K562 (cell line): ENCODE results near the gene NCL. TPM values are rescaled to one million over a fixed set of nuclear protein-coding genes. Genes with fewer than 3 reads are reported as not detected.

ENCODE experiments used
- CBFA2T3 ChIP-seq: fragments of 450-650 bp; IDR thresholded peaks from 2 replicates; pipeline ENCODE4 v1.6.1; 2017
- GABPB1 ChIP-seq: sonication (generic); formaldehyde crosslinking; IDR thresholded peaks from 2 replicates; pipeline ENCODE4 v1.8.0; 2022; ENCODE audit warnings: mild to moderate bottlenecking, missing genetic modification reagents
- SNIP1 ChIP-seq: fragments of 450-650 bp; IDR thresholded peaks from 2 replicates; pipeline ENCODE4 v1.7.1; 2017; ENCODE audit warnings: low read depth, mild to moderate bottlenecking
- SOX6 ChIP-seq: fragments of 450-650 bp; IDR thresholded peaks from 2 replicates; pipeline ENCODE4 v1.6.1; 2014; ENCODE audit warnings: mild to moderate bottlenecking
- SRSF1 ChIP-seq: fragments of 200-400 bp; formaldehyde crosslinking; IDR thresholded peaks from 2 replicates; pipeline ENCODE4 v1.6.1; 2017; ENCODE audit warnings: mild to moderate bottlenecking, low read depth, low read length, moderate library complexity
- STAG1 ChIP-seq: sonication (generic); formaldehyde crosslinking; IDR thresholded peaks from 2 replicates; pipeline ENCODE4 v1.5.0; 2020; ENCODE audit warnings: missing genetic modification reagents, borderline replicate concordance
- SUPT5H ChIP-seq: fragments of 450-650 bp; IDR thresholded peaks from 2 replicates; pipeline ENCODE4 v1.6.1; 2016
- YY1 ChIP-seq, 3 experiments: IDR thresholded peaks; 2 replicates each; pipeline ENCODE4 v1.6.1; 2011; ENCODE audit warnings: low read length in 2 of 3, mild to moderate bottlenecking in 2 of 3, moderate library complexity in 2 of 3, borderline replicate concordance in 1 of 3, control low read depth in 1 of 3, low read depth in 1 of 3; ENCODE audit not compliant: insufficient read depth in 3 of 3, insufficient replicate concordance in 2 of 3, control insufficient read depth in 1 of 3, insufficient read length in 1 of 3; ENCODE audit errors: extremely low read depth in 1 of 3
- polyA plus RNA-seq, 8 experiments: library from polyadenylated mRNA; depleted of rRNA in 4 of 8; stranded (reverse) in 5 of 8; unstranded in 3 of 8; fragments of >200 nt; fragmentation: Nextera tagmentation in 2 of 8; fragmentation: Illumina TruSeq in 1 of 8; extraction: Ambion mirVana in 2 of 8; extraction: Trizol in 1 of 8; gene quantifications; 2 replicates each; pipeline versions ENCODE4 v1.2.1 to v1.2.3, GENCODE V29; 2011 to 2014; ENCODE audit warnings: inconsistent platforms in 1 of 8, missing spikeins in 1 of 8
- total RNA-seq, 7 experiments: library from RNA; depleted of rRNA in 6 of 7; stranded (reverse); fragments of >200 nt in 6 of 7; fragmentation: Illumina TruSeq in 2 of 7; extraction: Trizol in 2 of 7; gene quantifications; 2 replicates each; pipeline versions ENCODE4 v1.2.1 to v1.2.3, GENCODE V29; 2011 to 2021; ENCODE audit warnings: low replicate concordance in 1 of 7
- TF ChIP-seq, protein P1 (sequence below): sonication (generic); formaldehyde crosslinking; IDR thresholded peaks from 2 replicates; pipeline ENCODE4 v1.8.0; 2023; ENCODE audit warnings: mild to moderate bottlenecking, missing genetic modification reagents
- TF ChIP-seq, protein P2 (sequence below), 2 experiments: fragments of 450-650 bp in 1 of 2; sonication (generic) in 1 of 2; formaldehyde crosslinking; conservative IDR thresholded peaks; 2 replicates each; pipeline versions ENCODE4 v1.4.0 to v1.8.1; 2020 to 2022; ENCODE audit warnings: mild to moderate bottlenecking in 1 of 2, missing genetic modification reagents in 1 of 2
- TF ChIP-seq, protein P3 (sequence below), 2 experiments: fragments of 450-650 bp in 1 of 2; sonication (generic) in 1 of 2; formaldehyde crosslinking in 1 of 2; IDR thresholded peaks; 2 replicates each; pipeline versions ENCODE4 v1.7.1 to v1.9.0; 2016 to 2022; ENCODE audit warnings: inconsistent platforms in 1 of 2, mild to moderate bottlenecking in 1 of 2, missing genetic modification reagents in 1 of 2

Gene NCL
- total and polyA plus RNA-seq, 9 of the 15 experiments (the other 6 are each of a cell fraction or from before 2014, with no cell fraction given), result 80.9 to 732 (median 361) TPM

DNA sequence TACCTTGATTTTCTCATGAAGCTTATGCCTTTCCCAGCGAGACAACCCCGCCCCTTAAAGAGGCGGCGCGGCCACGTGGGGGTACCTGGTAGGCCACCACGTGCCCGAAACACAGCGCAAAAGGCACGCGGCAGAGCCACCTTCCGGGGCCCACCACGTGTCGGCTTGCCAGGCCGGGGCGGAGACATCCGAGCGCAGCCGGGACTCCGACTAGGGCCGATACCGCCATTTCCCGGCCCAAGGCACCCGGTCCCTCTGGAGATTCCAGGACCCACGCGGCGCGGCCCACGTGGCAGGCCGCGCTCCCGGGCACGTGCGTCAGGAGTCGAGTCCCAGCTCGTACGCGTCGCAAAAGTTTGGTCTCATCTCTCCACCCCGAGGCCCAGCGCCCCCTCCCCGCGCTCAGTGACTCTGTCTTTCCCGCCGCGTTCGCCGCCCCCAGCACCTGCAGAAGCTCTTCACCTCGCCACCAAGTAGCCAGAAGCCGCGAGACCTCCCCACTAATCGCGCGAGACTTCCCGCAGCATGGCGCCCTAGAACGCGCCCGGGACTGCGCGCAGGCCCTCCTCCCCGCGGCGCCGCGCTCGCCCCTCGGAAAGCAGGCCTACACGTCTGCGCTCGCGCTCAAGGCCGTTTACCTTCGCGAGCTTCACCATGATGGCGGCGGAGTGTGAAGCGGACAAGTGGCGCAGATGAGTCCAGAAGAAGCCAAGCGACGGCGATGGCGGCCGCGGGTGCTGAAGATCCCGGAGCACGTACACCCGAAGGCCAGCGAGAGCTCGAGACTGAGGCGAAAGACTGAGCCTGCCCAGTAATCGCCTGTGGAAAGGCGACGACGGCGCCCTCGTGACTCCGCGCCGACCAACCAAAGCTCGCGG is at the start of gene NCL (continued):
- TF ChIP-seq SOX6 (0 out of 2 replicates have a peak, but pooled peaks have one; percentile 24), SRSF1 (no peak), SUPT5H (peak; percentile 99), YY1 (IDR thresholded peaks at IDR 0.05; ENCODE audit: borderline replicate concordance in 1 of 3, control insufficient read depth in 1 of 3, extremely low read depth in 1 of 3, insufficient read depth in 3 of 3, insufficient read length in 1 of 3, insufficient replicate concordance in 2 of 3, low read depth in 1 of 3, low read length in 2 of 3) (peak; percentile 56 to 90 (median 86)), CBFA2T3 (no peak), STAG1 (CRISPR knock-in tag) (peak; percentile 42; the same call in 1 of the 2 replicates), GABPB1 (CRISPR knock-in tag) (peak; percentile 67; the same call in 1 of the 2 replicates), SNIP1 (peak; percentile 56; the same call in 1 of the 2 replicates)
- TF ChIP-seq, protein P1, sequence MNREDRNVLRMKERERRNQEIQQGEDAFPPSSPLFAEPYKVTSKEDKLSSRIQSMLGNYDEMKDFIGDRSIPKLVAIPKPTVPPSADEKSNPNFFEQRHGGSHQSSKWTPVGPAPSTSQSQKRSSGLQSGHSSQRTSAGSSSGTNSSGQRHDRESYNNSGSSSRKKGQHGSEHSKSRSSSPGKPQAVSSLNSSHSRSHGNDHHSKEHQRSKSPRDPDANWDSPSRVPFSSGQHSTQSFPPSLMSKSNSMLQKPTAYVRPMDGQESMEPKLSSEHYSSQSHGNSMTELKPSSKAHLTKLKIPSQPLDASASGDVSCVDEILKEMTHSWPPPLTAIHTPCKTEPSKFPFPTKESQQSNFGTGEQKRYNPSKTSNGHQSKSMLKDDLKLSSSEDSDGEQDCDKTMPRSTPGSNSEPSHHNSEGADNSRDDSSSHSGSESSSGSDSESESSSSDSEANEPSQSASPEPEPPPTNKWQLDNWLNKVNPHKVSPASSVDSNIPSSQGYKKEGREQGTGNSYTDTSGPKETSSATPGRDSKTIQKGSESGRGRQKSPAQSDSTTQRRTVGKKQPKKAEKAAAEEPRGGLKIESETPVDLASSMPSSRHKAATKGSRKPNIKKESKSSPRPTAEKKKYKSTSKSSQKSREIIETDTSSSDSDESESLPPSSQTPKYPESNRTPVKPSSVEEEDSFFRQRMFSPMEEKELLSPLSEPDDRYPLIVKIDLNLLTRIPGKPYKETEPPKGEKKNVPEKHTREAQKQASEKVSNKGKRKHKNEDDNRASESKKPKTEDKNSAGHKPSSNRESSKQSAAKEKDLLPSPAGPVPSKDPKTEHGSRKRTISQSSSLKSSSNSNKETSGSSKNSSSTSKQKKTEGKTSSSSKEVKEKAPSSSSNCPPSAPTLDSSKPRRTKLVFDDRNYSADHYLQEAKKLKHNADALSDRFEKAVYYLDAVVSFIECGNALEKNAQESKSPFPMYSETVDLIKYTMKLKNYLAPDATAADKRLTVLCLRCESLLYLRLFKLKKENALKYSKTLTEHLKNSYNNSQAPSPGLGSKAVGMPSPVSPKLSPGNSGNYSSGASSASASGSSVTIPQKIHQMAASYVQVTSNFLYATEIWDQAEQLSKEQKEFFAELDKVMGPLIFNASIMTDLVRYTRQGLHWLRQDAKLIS (CRISPR knock-in tag), result peak; percentile 95
- TF ChIP-seq, protein P2, sequence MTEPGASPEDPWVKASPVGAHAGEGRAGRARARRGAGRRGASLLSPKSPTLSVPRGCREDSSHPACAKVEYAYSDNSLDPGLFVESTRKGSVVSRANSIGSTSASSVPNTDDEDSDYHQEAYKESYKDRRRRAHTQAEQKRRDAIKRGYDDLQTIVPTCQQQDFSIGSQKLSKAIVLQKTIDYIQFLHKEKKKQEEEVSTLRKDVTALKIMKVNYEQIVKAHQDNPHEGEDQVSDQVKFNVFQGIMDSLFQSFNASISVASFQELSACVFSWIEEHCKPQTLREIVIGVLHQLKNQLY (CRISPR knock-in tag; conservative IDR thresholded peaks at IDR 0.05), result no peak; a peak in 1 of 4 replicates
- TF ChIP-seq, protein P3, sequence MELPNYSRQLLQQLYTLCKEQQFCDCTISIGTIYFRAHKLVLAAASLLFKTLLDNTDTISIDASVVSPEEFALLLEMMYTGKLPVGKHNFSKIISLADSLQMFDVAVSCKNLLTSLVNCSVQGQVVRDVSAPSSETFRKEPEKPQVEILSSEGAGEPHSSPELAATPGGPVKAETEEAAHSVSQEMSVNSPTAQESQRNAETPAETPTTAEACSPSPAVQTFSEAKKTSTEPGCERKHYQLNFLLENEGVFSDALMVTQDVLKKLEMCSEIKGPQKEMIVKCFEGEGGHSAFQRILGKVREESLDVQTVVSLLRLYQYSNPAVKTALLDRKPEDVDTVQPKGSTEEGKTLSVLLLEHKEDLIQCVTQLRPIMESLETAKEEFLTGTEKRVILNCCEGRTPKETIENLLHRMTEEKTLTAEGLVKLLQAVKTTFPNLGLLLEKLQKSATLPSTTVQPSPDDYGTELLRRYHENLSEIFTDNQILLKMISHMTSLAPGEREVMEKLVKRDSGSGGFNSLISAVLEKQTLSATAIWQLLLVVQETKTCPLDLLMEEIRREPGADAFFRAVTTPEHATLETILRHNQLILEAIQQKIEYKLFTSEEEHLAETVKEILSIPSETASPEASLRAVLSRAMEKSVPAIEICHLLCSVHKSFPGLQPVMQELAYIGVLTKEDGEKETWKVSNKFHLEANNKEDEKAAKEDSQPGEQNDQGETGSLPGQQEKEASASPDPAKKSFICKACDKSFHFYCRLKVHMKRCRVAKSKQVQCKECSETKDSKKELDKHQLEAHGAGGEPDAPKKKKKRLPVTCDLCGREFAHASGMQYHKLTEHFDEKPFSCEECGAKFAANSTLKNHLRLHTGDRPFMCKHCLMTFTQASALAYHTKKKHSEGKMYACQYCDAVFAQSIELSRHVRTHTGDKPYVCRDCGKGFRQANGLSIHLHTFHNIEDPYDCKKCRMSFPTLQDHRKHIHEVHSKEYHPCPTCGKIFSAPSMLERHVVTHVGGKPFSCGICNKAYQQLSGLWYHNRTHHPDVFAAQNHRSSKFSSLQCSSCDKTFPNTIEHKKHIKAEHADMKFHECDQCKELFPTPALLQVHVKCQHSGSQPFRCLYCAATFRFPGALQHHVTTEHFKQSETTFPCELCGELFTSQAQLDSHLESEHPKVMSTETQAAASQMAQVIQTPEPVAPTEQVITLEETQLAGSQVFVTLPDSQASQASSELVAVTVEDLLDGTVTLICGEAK (IDR thresholded peaks at IDR 0.05), result no peak
- TF ChIP-seq, protein P3 (CRISPR knock-in tag; IDR thresholded peaks at IDR 0.05), result peak; percentile 69
